HG03565 (cell line): ENCODE results near the gene CTNNAL1.

Experiments used
- ATAC-seq: cut with Tn5 transposase; IDR thresholded peaks from one replicate; pipeline ENCODE4 v1.9.1; 2021; ENCODE audit warnings: mild to moderate bottlenecking, moderate library complexity; ENCODE audit not compliant: unreplicated experiment

The CTNNAL1 gene

DNA sequence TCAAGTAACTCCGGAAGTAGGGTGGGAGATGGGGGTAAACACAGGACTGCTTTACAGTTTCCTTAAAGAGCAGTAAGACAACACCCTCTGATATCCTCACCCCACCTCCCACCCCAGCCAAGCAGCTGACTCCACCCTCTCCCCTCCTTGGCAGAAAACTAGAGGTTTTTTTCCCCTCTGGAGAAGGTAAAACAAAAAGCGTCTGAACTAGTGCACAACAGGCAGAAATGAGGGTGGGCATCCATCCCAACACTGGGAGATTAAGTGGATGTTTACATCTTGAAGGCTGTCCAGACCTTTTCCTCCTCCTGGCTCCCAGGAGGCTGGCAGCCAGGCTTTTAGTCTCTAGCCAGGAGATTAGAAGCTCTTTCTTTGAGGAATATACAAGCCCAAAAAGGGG lies 13.9 kb upstream of the CTNNAL1 start:
- ATAC-seq, result no peak

- ATAC-seq, result no peak
Measured at GRCh38 chr9:109026306-109026705, 13.0 kb upstream of the CTNNAL1 start.

- no peak for ATAC-seq
Measured at GRCh38 chr9:109022873-109023272, 9.6 kb upstream of the CTNNAL1 start.

DNA sequence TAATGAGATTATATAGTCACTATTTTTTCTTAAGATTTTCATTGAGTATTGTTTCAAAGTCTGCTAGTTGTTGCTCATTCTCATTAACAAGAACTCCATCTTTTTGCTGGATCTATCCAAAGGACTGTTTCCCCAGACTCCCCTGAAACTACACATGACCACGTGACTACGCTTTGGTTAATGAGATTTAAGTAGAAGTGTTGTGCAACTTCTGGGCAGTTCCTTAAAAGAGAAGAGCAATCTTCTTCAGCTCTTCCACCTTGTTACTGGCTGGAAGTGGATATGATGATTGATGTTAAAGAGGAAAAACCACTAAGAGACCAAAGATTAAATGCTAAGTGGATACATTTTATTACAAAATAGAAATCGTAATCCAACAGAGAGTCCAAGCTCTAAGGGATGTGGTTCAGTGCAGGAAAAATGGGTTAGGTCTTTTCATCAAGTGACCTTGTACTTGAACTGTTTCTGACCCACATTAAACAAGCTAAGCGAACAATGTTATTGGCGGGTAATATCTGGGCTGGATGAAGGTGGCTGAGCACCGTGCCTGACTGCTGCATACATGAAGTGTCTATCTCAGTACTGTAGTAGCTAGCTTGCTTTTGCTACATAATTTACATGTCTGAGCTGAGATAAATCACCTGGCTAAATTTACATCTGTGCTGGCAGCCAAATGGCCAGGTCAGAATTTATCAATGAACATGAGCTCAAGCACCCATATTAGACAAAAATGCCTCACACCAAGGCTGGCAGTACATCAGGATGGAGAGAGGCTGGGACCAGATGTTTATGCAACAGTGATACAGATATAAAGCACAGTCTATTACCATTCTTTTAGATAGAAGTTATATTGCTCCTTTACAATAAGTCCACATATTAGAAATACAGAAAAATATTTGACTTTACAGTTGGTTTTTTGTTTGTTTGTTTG lies 7.5 kb upstream of the CTNNAL1 start:
- no peak for ATAC-seq

- ATAC-seq, result no peak
Measured at GRCh38 chr9:109020113-109020512, 6.8 kb upstream of the CTNNAL1 start.

GRCh38 chr9:109019420-109019819 lies 6.1 kb upstream of the CTNNAL1 start:
- ATAC-seq, result no peak

GRCh38 chr9:109017493-109017892 lies 4.2 kb upstream of the CTNNAL1 start:
- peak; percentile 51 for ATAC-seq

GRCh38 chr9:109017061-109017460 lies 3.8 kb upstream of the CTNNAL1 start:
- ATAC-seq, result no peak

- no peak for ATAC-seq
Measured at GRCh38 chr9:109016132-109016531, 2.8 kb upstream of the CTNNAL1 start.

DNA sequence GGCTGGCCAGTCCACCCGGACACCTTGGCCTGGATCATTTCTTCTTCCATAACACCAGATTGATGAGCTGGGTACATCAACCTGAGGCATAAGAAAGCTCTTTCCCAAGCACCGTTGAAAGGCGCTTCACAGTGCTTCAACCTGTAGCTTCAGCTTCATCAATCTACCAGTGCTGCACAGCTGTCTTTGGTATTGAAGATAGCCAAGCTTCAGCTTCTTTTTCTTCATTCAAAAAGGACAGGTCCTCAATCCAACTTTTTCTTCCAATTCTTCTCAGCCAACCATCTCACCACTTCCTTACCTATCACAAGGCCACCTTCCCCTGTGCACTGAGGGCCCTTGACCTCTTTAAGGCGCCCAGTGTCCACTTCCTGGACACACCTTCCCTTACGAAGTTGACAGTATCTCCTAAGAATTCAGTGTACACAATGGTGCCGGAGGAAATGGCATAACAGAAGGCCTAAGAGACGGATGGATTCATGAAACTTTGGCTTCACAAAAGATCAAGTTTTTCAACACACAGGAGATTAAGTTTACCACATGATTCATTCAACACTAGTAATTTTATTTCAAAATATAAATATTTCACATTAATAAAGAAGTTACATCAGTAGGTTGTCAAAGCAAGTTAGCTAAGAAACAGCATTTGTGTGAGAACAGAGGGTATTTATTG lies 1.4 kb upstream of the CTNNAL1 start:
- no peak for ATAC-seq

- ATAC-seq, result no peak
Measured at GRCh38 chr9:109013679-109014607, 644 bp upstream of the CTNNAL1 start.

DNA sequence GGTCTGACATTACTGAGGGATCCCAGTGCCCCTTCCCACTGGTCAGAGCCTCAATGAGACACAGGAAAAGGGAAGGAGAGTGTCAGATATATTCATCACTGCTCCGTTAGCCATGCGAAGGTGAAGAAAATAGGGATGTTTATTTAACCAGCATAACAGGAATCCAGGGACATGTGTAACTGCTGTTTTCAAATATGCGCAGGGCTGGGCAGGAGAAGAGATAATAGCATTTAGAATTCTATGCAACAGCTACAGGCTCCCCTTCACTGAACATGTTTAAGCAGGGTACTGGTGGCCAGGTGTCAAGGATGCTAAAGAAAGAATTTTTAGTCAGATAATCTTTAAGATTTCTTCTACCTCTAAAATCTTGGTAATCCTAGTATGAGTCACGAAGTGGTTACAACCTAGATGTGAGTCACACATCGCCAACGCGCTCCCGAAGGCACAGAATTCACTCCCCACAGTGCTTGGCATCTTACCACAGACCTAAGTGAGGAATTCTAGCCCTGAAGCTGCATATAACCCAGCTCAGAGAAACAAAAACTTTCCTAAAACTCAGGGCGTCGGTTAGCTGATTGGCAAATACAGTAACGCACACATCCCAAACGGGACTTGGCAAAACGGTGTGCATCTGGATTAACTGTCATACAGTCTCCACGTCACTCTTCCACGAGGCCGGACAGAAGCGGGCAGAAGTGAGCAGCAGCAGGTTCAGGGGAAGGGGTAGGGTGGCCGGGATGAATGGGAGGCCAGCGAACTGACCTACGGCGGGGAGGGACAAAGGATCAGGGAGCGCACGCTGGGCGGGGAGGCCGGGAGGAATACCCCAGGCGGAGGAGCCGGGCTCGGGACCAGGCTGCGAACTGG lies 1.1 kb downstream of the CTNNAL1 start:
- ATAC-seq, result peak; percentile 27

GRCh38 chr9:109011231-109011671 lies 2.0 kb downstream of the CTNNAL1 start:
- no peak for ATAC-seq

- ATAC-seq, result peak; percentile 36
Measured at GRCh38 chr9:109010746-109011145, 2.6 kb downstream of the CTNNAL1 start.

DNA sequence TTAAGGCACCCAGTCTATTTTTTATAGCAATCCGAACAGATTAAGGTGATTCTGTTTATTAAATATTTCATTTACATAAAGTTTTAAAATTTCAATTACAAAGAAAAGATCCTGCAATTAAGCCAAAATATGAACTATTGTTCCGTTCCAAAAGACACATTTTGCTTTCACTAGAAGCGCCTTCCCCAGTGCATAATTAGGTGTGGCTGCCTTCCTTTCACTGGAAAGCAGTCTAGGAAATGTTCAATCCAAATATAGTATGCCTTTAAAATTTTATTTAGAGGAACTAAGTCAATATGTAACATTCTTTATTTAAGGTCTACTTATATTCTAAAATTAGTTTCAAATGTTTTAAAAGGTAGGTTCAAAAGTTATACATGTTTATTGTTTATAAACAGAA lies 7.6 kb downstream of the CTNNAL1 start:
- no peak for ATAC-seq

GRCh38 chr9:109003116-109003515 lies 10.2 kb downstream of the CTNNAL1 start:
- no peak for ATAC-seq

DNA sequence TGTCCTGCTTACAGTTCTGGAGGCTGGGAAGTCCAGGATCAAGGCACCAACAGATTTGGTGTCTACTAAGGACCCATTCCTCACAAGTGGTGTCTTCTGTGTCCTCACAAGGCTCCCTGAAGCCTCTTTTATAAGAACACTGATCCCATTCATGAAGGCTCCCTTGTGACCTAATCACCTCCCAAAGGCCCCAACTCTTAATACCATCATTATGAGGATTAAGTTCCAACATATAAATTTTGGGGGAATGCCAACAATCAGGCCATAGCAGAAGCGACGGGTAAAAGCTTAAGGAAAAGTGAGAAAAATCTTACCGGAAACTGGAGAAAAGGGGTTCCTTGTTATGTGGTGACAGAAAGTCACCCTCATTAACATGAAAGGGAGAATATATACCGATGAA lies 11.2 kb downstream of the CTNNAL1 start:
- no peak for ATAC-seq

DNA sequence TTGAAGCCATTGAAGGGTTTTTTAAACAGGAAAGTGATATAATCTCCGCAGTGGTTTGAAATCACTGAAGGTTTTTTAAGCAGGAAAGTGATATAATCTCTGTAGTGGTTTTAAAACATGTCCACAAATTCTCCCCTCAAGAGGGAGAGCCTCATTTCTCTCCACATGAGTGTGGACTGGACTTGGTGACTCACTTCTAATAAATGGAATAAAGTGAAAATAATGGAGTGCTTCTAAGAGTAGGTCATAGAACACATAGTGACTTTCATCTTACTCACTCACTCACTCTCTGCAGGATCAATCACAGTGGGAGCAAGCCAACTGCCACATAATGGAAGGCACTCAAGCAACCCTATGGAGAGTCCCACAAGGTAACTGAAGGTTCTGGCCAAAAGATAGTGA lies 12.0 kb downstream of the CTNNAL1 start:
- no peak for ATAC-seq

GRCh38 chr9:108997112-108997511 lies 16.2 kb downstream of the CTNNAL1 start:
- ATAC-seq, result no peak

DNA sequence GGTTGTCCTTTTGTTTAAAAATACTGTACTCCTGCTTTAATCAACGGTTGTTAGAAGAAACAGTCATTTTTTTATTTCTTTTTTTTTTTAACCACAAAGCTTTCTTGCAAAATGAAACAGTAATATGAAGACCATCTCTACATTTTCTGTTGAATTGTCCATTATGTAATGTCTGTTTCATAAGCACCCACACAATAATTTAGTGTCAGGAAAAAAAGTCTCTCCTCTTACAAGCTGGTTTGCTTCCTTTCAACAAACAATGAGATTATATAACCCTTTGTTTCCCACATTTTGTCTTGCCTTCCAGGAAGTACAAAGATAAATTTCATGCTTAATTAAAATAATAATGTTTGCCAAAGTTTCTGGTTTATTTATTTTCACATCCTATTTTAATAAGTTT lies 16.7 kb downstream of the CTNNAL1 start:
- no peak for ATAC-seq
